OCI-M2 (cell line): ENCODE results near the gene DIPK1C.

Experiments used
- DNase-seq: peaks from one replicate; lab custom pipeline; 2025; ENCODE audit not compliant: unreplicated experiment; lab: John Stamatoyannopoulos, UW

DIPK1C gene

DNA sequence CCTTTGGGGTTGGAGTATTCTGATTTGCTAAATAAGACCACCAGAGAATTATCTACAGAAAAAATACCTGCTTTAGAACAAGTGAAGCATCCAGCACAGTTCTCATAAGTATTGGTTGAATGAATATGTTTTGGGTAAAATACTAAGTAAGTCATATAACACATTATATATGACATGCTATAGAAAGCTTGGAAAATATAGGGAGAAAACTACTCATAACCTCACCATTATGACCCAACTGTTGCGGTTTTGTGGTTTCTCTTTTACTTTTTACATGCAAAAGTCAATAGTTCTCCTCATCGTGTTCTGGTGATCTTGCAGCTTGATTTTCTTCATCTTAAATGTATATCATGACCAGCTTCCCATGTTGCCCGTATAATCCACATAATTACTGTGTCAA is 66.2 kb downstream of the DIPK1C start:
- no peak for DNase-seq

DNA sequence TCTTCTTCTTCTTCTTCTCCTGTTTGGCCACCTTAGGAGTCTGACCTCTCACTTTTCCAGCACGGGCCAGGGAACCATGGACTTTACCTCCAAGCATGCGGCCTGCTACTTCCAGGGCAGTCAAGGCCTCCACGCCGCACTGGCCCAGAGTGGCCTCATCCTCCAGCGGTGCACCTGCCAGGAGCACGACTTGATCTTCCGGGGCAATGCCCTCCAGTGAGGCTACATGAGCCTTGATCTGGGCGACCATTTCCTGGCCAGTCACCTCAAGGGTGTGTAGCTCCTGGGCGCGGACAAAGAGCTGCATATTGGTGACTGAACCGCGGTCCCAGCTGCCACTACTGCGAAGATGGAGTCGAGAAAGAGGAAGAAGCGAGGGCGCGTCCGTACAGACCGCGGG is 67.1 kb downstream of the DIPK1C start:
- no peak for DNase-seq

DNA sequence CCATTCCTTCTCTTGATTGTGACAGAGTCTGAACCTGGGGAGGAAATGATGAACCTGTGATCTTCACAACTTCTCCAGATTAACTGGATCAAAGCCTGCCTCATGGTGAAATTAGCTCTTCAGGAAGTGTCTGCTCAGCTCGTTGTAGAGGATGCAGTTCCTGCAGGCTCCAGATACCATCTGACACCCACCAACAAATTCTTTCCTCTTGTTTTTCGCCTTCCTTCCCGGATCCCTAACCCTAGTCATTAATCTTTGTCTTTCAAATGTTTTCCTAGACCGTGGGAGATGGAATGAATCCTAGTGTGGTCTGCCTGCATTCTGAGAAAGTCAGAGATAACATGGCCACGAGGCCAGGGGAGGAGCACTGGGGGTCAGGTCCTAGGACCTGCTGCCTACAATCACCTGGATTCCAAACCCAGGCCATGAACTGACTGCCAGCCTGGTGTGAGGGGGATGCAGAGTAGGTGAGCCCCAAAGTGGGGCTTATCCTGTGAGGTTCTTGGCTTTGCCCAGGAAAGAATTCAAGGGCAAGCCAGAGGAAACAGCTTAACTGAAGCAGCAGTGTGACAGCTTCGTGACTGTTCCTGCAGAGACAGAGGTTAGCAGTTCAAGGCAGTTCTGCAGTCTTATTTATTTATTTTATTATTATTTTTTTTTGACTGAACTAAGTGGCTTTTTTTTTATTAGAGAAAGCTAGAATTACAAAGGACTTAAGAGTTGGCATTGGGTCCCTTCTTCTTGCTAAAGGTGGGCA is 67.8 kb downstream of the DIPK1C start:
- no peak for DNase-seq

DNA sequence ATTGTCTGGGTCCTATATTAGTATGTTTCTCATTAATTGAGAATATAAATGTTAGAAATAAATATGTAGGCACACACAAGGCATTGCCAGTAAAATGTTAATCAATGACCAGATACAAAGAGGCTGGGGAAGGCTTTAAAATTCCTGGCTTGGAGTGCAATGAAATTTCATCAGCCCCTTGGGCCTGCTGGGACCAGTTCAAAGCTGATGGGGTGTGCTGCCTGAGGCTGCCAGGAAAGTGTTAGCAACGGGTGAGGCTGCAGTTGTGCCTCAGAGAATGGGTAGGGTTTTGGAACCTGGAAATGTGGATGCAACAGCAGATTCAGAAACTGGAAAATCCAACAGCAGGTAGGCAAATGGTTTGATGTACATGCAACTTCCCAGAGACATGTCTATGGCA is 68.9 kb downstream of the DIPK1C start:
- DNase-seq: no peak

DNA sequence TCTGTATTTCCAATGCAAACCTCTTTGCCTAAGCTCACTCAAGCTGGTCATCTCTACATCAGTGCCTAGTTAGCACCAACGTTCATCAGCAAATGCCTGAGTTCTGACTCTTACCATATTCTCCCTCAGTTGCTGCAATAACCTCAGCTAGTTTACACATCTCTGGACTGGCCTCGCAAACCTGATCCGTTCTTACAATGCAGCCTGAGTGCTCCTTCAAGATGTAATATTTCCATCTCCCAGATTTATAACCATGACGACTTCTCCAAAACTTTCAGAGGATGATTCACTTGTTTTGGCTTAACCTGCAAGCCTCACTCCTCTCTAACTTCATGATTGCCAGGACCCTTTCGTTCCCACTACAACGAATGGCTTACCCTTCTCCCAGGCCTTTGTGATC is 69.7 kb downstream of the DIPK1C start:
- no peak for DNase-seq
